Left renal pelvis (tissue), 4 donors: ENCODE data around the gene MIXL1. TPM values are rescaled to one million over a fixed set of nuclear protein-coding genes. Genes with fewer than 3 reads are reported as not detected.
A peak's percentile ranks its signal among the peaks of the same experiment; 100 is the strongest.
"Not testable (repeated sequence)": the region's sequence is repeated elsewhere in the genome, so short reads cannot be mapped to it uniquely, and the experiment has no call there.

Source experiments
- DNase-seq, 4 donors: peaks; one replicate each; pipeline ENCODE4 v3.0.0-alpha.2; 2013; ENCODE audit warnings: low read depth in 4 of 4, low spot score in 3 of 4
- polyA plus RNA-seq, 4 donors: library from polyadenylated mRNA; unstranded; fragments of 120-200 nt; gene quantifications; one replicate each; pipeline ENCODE4 v1.2.1, GENCODE V29; 2013; ENCODE audit not compliant: insufficient read length in 4 of 4

The MIXL1 gene
- under 1 TPM; 0.22 to 0.47 (median 0.35) TPM for polyA plus RNA-seq

GRCh38 chr1:226223157-226223785 lies at the start of gene MIXL1:
Gene MIXL1 (plus strand): TSS chr1:226223664. CDS start chr1:226223682, 18 bp downstream.
- no peak for DNase-seq

GRCh38 chr1:226176870-226177269 lies 46.6 kb upstream of the MIXL1 start:
- DNase-seq = no peak

GRCh38 chr1:226181996-226182714 lies 41.3 kb upstream of the MIXL1 start:
- no peak for DNase-seq

GRCh38 chr1:226185141-226186036 lies 38.1 kb upstream of the MIXL1 start:
- DNase-seq = no peak

GRCh38 chr1:226186124-226187018 lies 37.1 kb upstream of the MIXL1 start, which contains the start of gene ACBD3:
Gene ACBD3 (minus strand): TSS chr1:226186741. CDS start chr1:226186675, 66 bp downstream.
- DNase-seq = peak; percentile 82 to 88 (median 86)

GRCh38 chr1:226187019-226187322 lies 36.5 kb upstream of the MIXL1 start:
- DNase-seq = no peak

GRCh38 chr1:226187380-226187779 lies 36.1 kb upstream of the MIXL1 start:
- no peak for DNase-seq

- DNase-seq = no peak
These were observed 28.3 kb upstream of the MIXL1 start for GRCh38 chr1:226195144-226195543.

GRCh38 chr1:226199971-226200370 lies 23.5 kb upstream of the MIXL1 start:
- no peak for DNase-seq

GRCh38 chr1:226201029-226201593 lies 22.4 kb upstream of the MIXL1 start:
- no peak for DNase-seq

- DNase-seq = no peak
These were observed 21.2 kb upstream of the MIXL1 start for GRCh38 chr1:226202246-226202645.

GRCh38 chr1:226202666-226203065 lies 20.8 kb upstream of the MIXL1 start:
- DNase-seq = not testable (repeated sequence)

- no peak for DNase-seq
These were observed 20.2 kb upstream of the MIXL1 start for GRCh38 chr1:226203240-226203639.

- DNase-seq = no peak
These were observed 19.8 kb upstream of the MIXL1 start for GRCh38 chr1:226203655-226204054.

GRCh38 chr1:226204198-226204597 lies 19.3 kb upstream of the MIXL1 start:
- no peak for DNase-seq

- no peak for DNase-seq
These were observed 16.4 kb upstream of the MIXL1 start for GRCh38 chr1:226207048-226207447.

- no peak for DNase-seq
These were observed 14.0 kb upstream of the MIXL1 start for GRCh38 chr1:226209307-226210059.

- no peak for DNase-seq
These were observed 12.8 kb upstream of the MIXL1 start for GRCh38 chr1:226210571-226211176.
